ENCODE results near the gene GSDMA. TPM values are rescaled to one million over a fixed set of nuclear protein-coding genes. Genes with fewer than 3 reads are reported as not detected.

Gene GSDMA
- total and polyA plus RNA-seq, 2 donors from 2014 or later = 0.47 to 0.80 TPM

DNA sequence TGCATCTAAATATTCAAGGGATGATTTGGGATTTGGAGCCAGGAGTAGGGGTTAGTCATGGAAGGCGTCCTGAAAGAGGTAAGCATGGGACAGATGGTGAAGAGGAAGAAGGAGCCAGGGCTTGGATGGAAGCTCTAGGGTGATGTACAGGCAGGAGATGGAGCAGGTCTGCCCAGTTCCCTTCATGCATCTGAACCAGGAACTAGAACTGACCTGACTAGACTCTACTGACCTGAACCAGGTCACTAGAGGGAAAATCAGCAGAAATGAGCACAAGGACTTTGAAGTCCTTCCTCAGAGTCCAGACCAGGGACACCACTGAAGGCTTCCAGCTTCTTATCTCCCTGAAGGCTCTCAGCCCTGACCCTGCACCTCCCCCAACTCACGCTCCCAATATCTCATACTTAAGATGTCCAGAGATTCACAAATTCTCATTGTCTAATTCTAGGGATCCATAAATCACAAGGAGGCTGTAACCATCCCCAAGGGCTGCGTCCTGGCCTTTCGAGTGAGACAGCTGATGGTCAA lies 8.3 kb downstream of the GSDMA start:
- Histone ChIP-seq H3K27ac (ENCODE audit: low read depth in 2 of 2, low read length in 2 of 2) (no peak overlapping the region), H3K9ac (ENCODE audit: low read length in 3 of 3) (no peak overlapping the region), H3K27me3 (ENCODE audit: control insufficient read depth, insufficient read depth, low read length) (no peaks in the 10 kb centered on the region), H3K36me3 (ENCODE audit: control insufficient read depth in 2 of 3, insufficient read depth in 3 of 3, low read length in 3 of 3) (no peaks in the 10 kb centered on the region), H3K4me1 (ENCODE audit: control insufficient read depth in 2 of 3, insufficient read depth in 2 of 3, low read depth in 1 of 3, low read length in 3 of 3) (no peaks in the 10 kb centered on the region), H3K4me3 (ENCODE audit: low read length in 3 of 3) (no peak overlapping the region), H3K9me3 (ENCODE audit: control insufficient read depth in 2 of 3, insufficient read depth in 1 of 3, low read length in 3 of 3) (no peaks in the 10 kb centered on the region)
- no peak for DNase-seq
- FAIRE-seq = no peak
- intact Hi-C loops (cut with DNase I) = no loop called here
- TF ChIP-seq CTCF (IDR thresholded peaks at IDR 0.05; ENCODE audit: borderline replicate concordance, extremely low read depth, insufficient read depth) = no peak

DNA sequence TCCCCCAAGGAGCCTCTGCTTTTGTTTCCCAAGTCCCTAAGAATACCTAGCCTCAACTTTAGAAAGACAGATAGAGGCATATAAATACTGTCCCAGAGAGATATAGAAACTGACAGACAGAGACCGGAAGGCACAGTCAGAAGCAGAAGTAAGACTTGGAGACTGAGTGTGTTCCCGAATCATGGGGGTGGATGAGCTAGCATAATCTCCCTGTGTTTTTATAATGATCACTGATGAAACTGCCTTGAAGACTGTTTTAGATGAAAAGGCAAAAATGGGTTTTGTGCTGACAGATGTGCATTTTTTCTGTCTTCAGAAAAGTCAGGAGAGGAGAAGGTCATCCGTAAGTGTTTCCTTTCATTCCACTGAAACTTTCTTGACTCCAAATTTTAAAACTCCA lies 9.5 kb downstream of the GSDMA start:
- intact Hi-C loops (cut with DNase I) = no loop called here
- no peak overlapping the region for H3K27ac ChIP-seq (ENCODE audit: low read depth in 2 of 2, low read length in 2 of 2)
- H3K4me1 ChIP-seq (ENCODE audit: control insufficient read depth in 2 of 3, insufficient read depth in 2 of 3, low read depth in 1 of 3, low read length in 3 of 3) = no peaks in the 10 kb centered on the region

GRCh38 chr17:39973496-39973895 lies 10.7 kb downstream of the GSDMA start:
- Histone ChIP-seq H3K4me3 (ENCODE audit: low read length in 3 of 3) (no peak overlapping the region), H3K27ac (ENCODE audit: low read depth in 2 of 2, low read length in 2 of 2) (no peak overlapping the region), H3K9ac (ENCODE audit: low read length in 3 of 3) (no peak overlapping the region), H3K27me3 (ENCODE audit: control insufficient read depth, insufficient read depth, low read length) (no peaks in the 10 kb centered on the region), H3K4me1 (ENCODE audit: control insufficient read depth in 2 of 3, insufficient read depth in 2 of 3, low read depth in 1 of 3, low read length in 3 of 3) (no peaks in the 10 kb centered on the region), H3K36me3 (ENCODE audit: control insufficient read depth in 2 of 3, insufficient read depth in 3 of 3, low read length in 3 of 3) (no peaks in the 10 kb centered on the region), H3K9me3 (ENCODE audit: control insufficient read depth in 2 of 3, insufficient read depth in 1 of 3, low read length in 3 of 3) (no peaks in the 10 kb centered on the region)
- intact Hi-C loops (cut with DNase I) = no loop called here
- FAIRE-seq (no peak), DNase-seq (no peak)
- TF ChIP-seq CTCF (IDR thresholded peaks at IDR 0.05; ENCODE audit: borderline replicate concordance, extremely low read depth, insufficient read depth) = no peak

More for the DNA sequence above, 9.5 kb downstream of the GSDMA start:
- no peak for FAIRE-seq
- no peaks in the 10 kb centered on the region for H3K27me3 ChIP-seq (ENCODE audit: control insufficient read depth, insufficient read depth, low read length)
- no peaks in the 10 kb centered on the region for H3K9me3 ChIP-seq (ENCODE audit: control insufficient read depth in 2 of 3, insufficient read depth in 1 of 3, low read length in 3 of 3)
- no peak overlapping the region for H3K4me3 ChIP-seq (ENCODE audit: low read length in 3 of 3)
- H3K36me3 ChIP-seq (ENCODE audit: control insufficient read depth in 2 of 3, insufficient read depth in 3 of 3, low read length in 3 of 3) = no peaks in the 10 kb centered on the region
- no peak overlapping the region for H3K9ac ChIP-seq (ENCODE audit: low read length in 3 of 3)
- no peak for TF ChIP-seq CTCF (IDR thresholded peaks at IDR 0.05; ENCODE audit: borderline replicate concordance, extremely low read depth, insufficient read depth)
- DNase-seq = no peak

DNA sequence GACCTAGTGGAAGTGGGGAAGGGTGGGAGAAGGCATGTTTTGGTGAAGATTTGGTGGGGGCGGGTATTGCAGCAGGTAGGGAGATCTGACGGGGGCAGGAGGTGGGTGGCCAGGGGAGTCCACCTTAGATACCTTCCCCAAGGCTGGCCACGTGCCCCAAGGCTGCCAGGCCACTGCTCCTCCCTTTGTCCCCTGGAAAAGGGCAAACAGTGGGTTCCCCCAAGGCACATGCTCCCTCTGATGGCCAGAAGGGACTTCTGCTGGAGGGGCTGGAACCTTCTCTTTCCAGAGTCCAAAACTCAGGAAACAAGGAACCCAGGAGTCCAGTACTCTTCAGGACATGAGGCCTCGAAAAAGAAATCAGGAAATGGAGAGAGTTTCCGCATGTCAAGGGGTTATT lies 11.6 kb downstream of the GSDMA start:
- FAIRE-seq (no peak), DNase-seq (no peak)
- Histone ChIP-seq H3K9ac (ENCODE audit: low read length in 3 of 3) (no peak overlapping the region), H3K4me3 (ENCODE audit: low read length in 3 of 3) (no peak overlapping the region), H3K27ac (ENCODE audit: low read depth in 2 of 2, low read length in 2 of 2) (no peak overlapping the region), H3K9me3 (ENCODE audit: control insufficient read depth in 2 of 3, insufficient read depth in 1 of 3, low read length in 3 of 3) (no peaks in the 10 kb centered on the region), H3K27me3 (ENCODE audit: control insufficient read depth, insufficient read depth, low read length) (no peaks in the 10 kb centered on the region), H3K36me3 (ENCODE audit: control insufficient read depth in 2 of 3, insufficient read depth in 3 of 3, low read length in 3 of 3) (no peaks in the 10 kb centered on the region), H3K4me1 (ENCODE audit: control insufficient read depth in 2 of 3, insufficient read depth in 2 of 3, low read depth in 1 of 3, low read length in 3 of 3) (no peaks in the 10 kb centered on the region)
- TF ChIP-seq CTCF (IDR thresholded peaks at IDR 0.05; ENCODE audit: borderline replicate concordance, extremely low read depth, insufficient read depth) = no peak
- intact Hi-C loops (cut with DNase I) = no loop called here
